ENCODE measurements around the gene MAOA.
A peak's percentile ranks its signal among the peaks of the same experiment; 100 is the strongest.

Gene MAOA

GRCh38 chrX:43750248-43750676 lies 94.2 kb downstream of the MAOA start:
- peak in 1 of 2 donors; percentile 5 for DNase-seq (ENCODE audit: low read depth in 1 of 2, low spot score in 1 of 2)

GRCh38 chrX:43753637-43754036 lies 97.5 kb downstream of the MAOA start:
- no peak for DNase-seq (ENCODE audit: low read depth in 1 of 2, low spot score in 1 of 2)

GRCh38 chrX:43756076-43756475 lies 100.0 kb downstream of the MAOA start:
- no peak for DNase-seq (ENCODE audit: low read depth in 1 of 2, low spot score in 1 of 2)

- DNase-seq (ENCODE audit: low read depth in 1 of 2, low spot score in 1 of 2) = no peak
Measured at GRCh38 chrX:43758044-43758443, 101.9 kb downstream of the MAOA start.

GRCh38 chrX:43785930-43786591 lies 130.0 kb downstream of the MAOA start:
- no peak for DNase-seq (ENCODE audit: low read depth in 1 of 2, low spot score in 1 of 2)

Data from stimulated activated CD4-positive, alpha-beta T cell treated with anti-CD3 and anti-CD28 coated beads, Interleukin-15, amount 100 ng/mL, for 1 hour (primary cell).